ENCODE data around the gene OR2F2.

DNA sequence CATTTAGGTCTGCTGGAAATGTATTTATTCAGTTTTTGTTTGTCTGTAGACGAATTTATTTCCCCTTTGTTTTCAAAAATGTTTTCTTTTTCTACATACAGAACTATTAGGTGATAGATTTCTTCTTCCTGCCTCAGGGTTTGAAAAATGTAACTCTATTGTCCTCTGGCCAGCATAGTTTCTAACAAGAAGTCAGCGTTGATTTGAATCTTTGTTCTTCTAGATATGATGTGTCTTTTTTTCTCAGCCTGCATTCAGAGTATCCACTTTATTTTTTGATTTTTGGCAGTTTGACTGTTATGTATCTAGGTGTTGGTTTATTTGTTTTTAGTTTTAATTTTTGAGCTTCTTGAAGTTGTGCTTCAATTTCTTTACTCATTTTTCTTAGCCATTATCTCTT lies 12.1 kb downstream of the OR2F2 start:
- TF ChIP-seq, protein P1, sequence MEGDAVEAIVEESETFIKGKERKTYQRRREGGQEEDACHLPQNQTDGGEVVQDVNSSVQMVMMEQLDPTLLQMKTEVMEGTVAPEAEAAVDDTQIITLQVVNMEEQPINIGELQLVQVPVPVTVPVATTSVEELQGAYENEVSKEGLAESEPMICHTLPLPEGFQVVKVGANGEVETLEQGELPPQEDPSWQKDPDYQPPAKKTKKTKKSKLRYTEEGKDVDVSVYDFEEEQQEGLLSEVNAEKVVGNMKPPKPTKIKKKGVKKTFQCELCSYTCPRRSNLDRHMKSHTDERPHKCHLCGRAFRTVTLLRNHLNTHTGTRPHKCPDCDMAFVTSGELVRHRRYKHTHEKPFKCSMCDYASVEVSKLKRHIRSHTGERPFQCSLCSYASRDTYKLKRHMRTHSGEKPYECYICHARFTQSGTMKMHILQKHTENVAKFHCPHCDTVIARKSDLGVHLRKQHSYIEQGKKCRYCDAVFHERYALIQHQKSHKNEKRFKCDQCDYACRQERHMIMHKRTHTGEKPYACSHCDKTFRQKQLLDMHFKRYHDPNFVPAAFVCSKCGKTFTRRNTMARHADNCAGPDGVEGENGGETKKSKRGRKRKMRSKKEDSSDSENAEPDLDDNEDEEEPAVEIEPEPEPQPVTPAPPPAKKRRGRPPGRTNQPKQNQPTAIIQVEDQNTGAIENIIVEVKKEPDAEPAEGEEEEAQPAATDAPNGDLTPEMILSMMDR (IDR thresholded peaks at IDR 0.05) = no peak
- TF ChIP-seq ZFX (IDR thresholded peaks at IDR 0.05; ENCODE audit: borderline replicate concordance) = no peak
